Left ventricle myocardium superior (tissue), 1 donor: ENCODE measurements around the gene ZP3. TPM values are rescaled to one million over a fixed set of nuclear protein-coding genes. Genes with fewer than 3 reads are reported as not detected.
"Not testable (repeated sequence)": the region's sequence is repeated elsewhere in the genome, so short reads cannot be mapped to it uniquely, and the experiment has no call there.

ENCODE experiments used
- ATAC-seq: fragments of 200-7000 bp; cut with Tn5 transposase; one replicate; pipeline ENCODE4 v1.9.1; 2020; ENCODE audit warnings: mild to moderate bottlenecking, moderate library complexity
- DNase-seq: peaks from one replicate; pipeline ENCODE4 v3.0.0-alpha.2; 2020
- intact Hi-C: fragments of 100-400 bp; cut with micrococcal nuclease; formaldehyde crosslinking; loops from one replicate; pipeline ENCODE4 v1.11.0; 2022
- total RNA-seq: library from RNA; stranded (reverse); fragmentation: NEBNext Ultra II Directional; extraction: Animal tissue kit (Norgen Biotek cat#: 25700); gene quantifications from one replicate; pipeline ENCODE4 v1.2.1, GENCODE V29; 2021
- donor health status: DM: no; HTN: yes; CAD: no; lungs with severe emphysema.

Gene ZP3
- total RNA-seq, 1 donor from 2014 or later: not detected

DNA sequence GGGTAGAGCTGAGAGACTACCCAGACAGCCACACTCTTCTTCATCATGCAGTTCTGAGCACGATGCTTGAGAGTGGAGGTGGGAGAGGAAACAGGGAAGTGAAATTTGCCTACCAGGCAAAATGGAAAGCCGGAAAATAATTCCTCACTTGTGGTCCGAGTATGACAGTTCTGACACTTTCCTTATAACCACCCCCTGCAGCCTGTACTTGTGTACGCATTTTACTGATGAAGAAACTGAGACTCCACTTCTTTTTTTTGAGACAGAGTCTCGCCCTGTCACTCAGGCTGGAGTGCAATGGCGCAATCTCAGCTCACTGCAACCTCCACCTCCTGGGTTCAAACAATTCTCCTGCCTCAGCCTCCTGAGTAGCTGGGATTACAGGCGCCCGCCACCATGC is 21.7 kb upstream of the ZP3 start:
- ATAC-seq: peak; percentile 54
- intact Hi-C loops, DNase-seq: not testable (repeated sequence)

DNA sequence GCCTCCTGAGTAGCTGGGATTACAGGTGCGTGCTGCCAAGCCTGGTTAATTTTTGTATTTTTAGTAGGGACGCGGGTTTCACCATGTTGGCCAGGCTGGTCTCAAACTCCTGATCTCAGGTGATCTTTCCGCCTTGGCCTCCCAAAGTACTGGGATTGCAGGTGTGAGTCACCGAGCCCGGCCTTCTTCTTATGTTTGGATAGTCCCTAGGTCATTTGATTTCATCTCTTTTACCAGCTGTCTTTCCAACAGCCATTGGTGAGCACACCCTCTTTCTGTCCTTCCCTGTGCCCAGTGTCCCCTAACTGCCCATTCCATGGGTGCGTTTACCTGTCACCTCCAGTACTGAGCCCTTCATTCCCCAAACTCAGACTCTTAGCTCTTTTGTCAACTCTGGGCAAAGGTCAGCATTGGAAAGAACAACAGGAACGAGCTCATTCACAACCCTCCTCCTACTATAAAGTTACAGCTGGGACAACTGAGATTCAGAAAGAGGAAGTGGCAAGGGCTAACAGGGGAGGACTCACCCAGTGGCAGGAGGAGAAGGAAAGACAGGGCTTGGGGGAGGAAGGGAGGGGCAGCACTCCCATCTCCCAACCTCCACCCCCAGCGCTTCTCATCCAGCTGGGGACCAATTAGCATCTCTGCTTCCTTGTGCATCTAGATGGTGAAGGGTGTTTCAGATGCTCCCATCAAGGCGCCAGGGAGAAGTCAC is 20.8 kb upstream of the ZP3 start:
- DNase-seq (no peak), ATAC-seq (peak; percentile 66)
- intact Hi-C loops: no loop called here

DNA sequence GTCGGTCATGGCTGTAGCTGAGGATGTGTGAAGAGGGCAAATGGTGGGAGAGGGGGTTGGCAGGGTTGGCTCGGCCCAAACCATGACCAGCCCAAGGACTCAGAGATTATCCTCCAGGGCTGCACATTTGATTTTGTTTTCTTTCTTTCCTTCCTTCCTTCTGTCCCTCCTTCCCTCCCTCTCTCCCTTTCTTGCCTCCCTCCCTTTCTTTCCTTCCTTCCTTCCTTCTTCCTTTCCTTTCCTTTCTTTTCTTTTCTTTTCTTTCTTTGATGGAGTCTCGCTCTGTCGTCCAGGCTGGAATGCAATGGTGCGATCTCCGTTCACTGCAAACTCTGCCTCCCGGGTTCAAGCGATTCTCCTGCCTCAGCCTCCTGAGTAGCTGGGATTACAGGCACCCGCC is 19.0 kb upstream of the ZP3 start:
- no peak for DNase-seq
- no peak for ATAC-seq
- intact Hi-C loops: no loop called here

DNA sequence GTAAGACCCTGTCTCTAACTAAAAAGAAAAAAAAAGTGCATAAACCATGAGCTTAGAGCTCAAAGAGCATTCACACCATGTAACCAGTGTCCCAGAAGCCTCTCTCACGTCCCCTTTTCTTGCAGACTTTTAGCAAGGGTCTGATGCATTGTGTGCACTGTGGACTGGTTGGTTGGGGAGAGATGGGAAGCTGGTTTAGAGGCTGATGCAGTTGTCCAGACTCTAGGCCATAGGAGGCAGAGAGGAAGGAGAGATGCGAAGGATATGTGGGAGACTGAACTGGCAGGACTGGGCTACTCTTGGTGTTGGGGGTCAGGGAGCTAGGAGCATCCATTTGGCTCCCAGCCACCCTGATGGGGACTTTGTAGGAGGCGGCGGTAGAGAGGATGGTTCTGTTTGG is 17.0 kb upstream of the ZP3 start:
- intact Hi-C loops: no loop called here
- ATAC-seq (no peak), DNase-seq (no peak)

DNA sequence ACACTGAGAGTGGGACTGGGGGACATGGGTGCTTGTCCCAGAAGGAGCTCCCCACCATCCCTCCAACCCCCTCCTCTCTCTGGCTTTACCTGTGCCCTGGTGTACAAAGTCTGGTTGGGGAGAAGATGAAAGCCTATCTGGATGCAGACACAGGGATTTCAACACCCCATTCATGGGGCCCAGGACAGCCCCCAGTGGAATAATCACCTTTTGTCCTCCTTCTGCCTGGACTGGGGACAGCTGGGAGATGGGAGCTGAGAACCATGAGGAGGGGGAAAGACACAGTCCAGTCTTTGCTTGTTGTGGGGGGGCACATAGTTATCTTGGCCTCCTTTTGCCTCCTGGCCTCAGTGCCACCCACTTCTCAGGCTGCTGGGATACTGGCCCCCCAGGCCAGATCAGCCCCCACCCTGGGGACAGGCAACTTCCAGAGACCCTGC is 16.6 kb upstream of the ZP3 start:
- DNase-seq (no peak), ATAC-seq (no peak)
- intact Hi-C loops: no loop called here

DNA sequence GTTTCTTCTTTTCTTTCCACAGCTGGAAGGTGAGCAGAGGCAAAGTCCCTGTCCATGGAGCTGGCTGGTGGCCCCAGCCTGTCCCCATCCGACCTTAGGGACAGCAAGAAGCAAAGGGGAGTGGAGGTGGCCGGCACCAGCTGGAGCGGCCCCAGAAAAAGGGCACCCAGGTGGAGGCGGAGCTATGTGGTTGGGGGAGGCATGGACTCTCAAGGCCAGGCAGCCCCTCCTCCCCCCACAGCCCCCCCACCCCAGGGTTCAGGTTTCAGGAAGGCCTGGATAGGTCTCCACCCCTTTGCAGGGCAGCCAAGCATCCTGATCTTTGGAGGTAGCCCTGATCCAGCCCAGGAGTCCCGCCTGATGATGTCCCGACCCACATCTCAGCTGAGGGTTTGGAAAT is 15.2 kb upstream of the ZP3 start, which contains the start of gene SSC4D:
Gene SSC4D, minus strand, starts transcription at position 161 of the 400 bp plus-strand sequence. CDS start 5,258 bp downstream, outside the sequence.
- DNase-seq (no peak), ATAC-seq (no peak)
- intact Hi-C loops: no loop called here

- no peak for ATAC-seq
- DNase-seq: no peak
- intact Hi-C loops: no loop called here
Observed at GRCh38 chr7:76411626-76412025, 13.1 kb upstream of the ZP3 start.

GRCh38 chr7:76412249-76412648 is 12.5 kb upstream of the ZP3 start:
- intact Hi-C loops: no loop called here
- no peak for ATAC-seq
- no peak for DNase-seq

DNA sequence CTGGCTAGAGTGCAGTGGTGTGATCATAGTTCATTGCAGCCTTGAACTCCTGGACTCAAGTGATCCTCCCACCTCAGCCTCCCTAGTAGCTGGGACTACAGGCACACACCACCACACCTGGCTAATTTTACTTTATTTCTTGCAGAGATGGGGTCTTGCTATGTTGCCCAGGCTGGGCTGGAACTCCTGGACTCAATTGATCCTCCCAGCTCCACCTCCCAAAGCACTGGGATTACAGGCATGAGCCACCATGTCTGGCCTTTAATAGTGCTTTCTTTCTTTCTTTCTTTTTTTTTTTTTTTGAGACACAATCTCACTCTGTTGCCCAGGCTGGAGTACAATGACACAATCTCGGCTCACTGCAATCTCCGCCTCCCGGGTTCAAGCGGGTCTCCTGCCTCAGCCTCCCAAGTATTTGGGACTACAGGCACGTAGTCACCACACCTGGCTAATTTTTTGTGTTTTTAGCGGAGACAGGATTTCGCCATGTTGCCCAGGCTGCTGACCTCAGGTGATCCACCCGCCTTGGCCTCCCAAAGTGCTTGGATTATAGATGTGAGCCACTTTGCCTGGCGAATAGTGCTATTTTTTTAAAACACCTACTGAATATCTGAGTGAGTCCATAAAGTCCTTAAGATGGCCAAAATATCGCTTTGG is 7.0 kb upstream of the ZP3 start:
- DNase-seq, ATAC-seq, intact Hi-C loops: not testable (repeated sequence)

GRCh38 chr7:76421097-76421496 is 3.7 kb upstream of the ZP3 start:
- DNase-seq, intact Hi-C loops, ATAC-seq: not testable (repeated sequence)

- no peak for DNase-seq
- no peak for ATAC-seq
Observed at GRCh38 chr7:76423666-76424412, 911 bp upstream of the ZP3 start.

DNA sequence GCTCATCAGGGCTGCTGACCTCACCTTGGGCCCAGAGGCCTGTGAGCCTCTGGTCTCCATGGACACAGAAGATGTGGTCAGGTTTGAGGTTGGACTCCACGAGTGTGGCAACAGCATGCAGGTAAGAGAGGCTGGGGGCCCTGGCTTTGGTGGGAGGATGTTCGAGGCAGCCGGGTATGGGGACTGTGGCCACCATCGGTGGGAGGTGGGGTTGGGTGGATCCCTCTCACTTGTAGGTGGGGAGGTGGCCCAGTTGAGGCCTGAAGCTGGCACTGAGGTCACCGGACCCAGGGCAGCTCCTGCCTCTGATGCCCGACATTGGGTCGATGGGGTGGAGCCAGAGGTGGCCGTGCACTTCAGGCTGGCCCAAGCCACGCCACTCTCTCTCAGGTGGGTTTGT is 406 bp downstream of the ZP3 start:
- intact Hi-C loops: no loop called here
- no peak for ATAC-seq
- no peak for DNase-seq

More at GRCh38 chr7:76423666-76424412, 911 bp upstream of the ZP3 start:
- intact Hi-C loops: no loop called here

DNA sequence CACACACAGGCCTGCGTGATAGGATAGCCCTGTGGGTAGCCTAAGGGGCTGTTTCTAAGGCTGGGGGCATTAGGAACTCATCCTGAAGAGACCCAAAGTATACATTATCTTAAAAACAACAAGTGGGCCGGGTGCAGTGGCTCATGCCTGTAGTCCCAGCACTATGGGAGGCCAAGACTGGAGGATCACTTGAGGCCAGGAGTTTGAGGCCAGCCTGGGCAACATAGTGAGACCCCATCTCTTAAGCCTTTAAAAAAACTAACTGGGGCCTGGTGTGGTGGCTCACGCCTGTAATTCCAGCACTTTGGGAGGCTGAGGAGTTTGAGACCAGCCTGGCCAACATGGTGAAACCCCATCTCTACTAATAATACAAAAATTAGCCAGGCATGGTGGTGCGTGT is 808 bp downstream of the ZP3 start:
- intact Hi-C loops, ATAC-seq, DNase-seq: not testable (repeated sequence)

- no peak for DNase-seq
- intact Hi-C loops: no loop called here
- ATAC-seq: no peak
Observed at GRCh38 chr7:76426246-76426645, 1.5 kb downstream of the ZP3 start.

DNA sequence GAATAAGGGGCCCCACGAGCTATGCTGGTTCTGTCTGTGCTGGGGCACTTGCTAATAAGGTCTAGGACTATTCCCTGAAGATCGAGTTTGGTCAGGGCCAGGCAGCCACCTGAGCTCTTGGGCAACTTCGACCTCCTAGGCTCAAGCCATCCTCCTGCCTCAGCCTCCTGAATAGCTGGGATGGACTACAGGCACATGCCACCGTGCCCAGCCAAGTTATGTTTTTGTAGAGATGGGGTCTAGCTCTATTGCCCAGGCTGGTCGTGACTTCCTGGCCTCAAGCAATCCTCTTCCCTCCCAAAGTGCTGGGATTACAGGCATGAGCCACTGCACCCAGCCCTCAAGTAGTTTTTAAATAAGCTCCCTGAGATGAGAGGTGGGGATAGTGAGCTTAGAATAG is 2.9 kb downstream of the ZP3 start:
- no peak for ATAC-seq
- no peak for DNase-seq
- intact Hi-C loops: no loop called here

DNA sequence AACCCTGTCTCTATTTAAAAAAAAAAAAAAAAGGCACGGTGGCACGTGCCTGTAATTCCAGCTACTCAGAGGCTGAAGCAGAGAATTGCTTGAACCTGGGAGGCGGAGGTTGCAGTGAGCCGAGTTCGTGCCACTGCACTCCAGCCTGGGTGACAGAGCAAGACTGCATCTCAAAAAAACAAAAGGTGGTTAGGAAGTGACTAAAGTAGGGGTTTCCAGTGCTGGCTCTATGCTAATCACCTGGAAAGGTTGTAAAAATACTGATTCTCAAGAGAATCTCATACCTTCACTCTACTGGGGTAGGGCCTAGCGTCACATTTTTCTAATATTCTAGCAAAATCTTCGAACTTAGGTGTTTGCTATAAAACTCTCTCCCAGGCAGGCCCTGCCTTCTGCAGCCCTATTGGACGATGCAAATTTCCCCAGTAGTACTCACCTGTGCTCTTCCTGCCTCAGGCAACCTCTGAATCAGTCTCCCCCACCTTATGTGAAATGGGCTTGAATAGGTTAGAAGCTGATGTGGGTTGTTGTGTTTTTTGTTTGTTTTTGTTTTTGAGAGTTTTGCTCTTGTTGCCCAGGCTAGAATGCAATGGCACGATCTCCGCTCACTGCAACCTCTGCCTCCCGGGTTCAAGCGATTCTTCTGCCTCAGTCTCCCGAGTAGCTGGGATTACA is 3.5 kb downstream of the ZP3 start:
- ATAC-seq (no peak), DNase-seq (no peak)
- intact Hi-C loops: no loop called here

GRCh38 chr7:76428868-76429805 is 4.4 kb downstream of the ZP3 start:
- ATAC-seq (peak; percentile 24), DNase-seq (no peak)
- intact Hi-C loops: no loop called here

DNA sequence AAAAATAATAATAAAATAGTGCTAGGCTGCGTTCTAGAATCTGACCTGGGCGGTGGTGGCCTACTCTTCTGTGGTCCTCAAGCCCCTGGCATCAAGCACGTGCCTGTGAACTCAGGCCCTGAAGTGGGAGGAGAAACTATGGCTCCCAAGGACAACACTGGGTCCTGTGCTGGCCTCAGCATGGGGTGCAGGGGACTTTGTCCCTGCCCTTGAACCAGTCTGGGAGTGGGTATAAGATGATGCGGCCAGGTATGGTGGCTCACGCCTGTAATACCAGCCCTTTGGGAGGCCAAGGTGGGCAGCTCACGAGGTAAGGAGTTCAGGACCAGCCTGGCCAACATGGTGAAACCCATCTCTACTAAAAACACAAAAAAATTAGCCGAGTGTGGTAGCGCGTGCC is 5.5 kb downstream of the ZP3 start:
- ATAC-seq (no peak), DNase-seq (no peak)
- intact Hi-C loops: no loop called here

DNA sequence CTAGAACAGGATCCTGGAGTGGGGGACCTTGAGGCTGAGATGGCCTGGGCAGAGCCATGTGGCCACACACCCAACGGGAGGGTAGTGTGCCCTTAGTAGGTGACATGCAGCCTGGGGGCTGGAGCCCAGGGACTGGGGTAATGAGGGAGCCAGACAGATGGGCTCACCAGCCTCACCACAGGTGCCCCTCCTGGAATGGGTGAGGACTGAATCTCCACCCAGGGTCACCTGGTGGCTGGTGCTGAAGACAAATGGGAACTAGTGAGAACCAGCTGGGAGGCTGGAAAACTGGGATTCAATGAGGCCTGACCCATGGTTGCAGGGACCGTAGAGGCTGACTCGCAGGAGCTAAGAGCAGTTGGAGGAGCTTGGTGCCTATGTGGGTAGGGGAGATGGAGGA is 6.1 kb downstream of the ZP3 start:
- DNase-seq (no peak), ATAC-seq (no peak)
- intact Hi-C loops: no loop called here
